GM15510 (cell line): ENCODE data around the gene CDCP2.

Source experiments
- POLR2A ChIP-seq: IDR thresholded peaks from 3 replicates; pipeline ENCODE4 v1.6.1; 2011; ENCODE audit warnings: borderline replicate concordance; ENCODE audit not compliant: insufficient read length; ENCODE audit errors: extremely low read depth

The CDCP2 gene

GRCh38 chr1:54095546-54096226 lies 57.1 kb downstream of the CDCP2 start:
- no peak for TF ChIP-seq POLR2A

GRCh38 chr1:54094001-54094729 lies 58.6 kb downstream of the CDCP2 start:
- no peak for TF ChIP-seq POLR2A

GRCh38 chr1:54091666-54092065 lies 61.1 kb downstream of the CDCP2 start:
- no peak for TF ChIP-seq POLR2A

GRCh38 chr1:54088385-54088784 lies 64.4 kb downstream of the CDCP2 start:
- TF ChIP-seq POLR2A = no peak

GRCh38 chr1:54086754-54087153 lies 66.0 kb downstream of the CDCP2 start:
- TF ChIP-seq POLR2A = no peak

- no peak for TF ChIP-seq POLR2A
Observed at GRCh38 chr1:54084794-54085193, 68.0 kb downstream of the CDCP2 start.
